SK-N-SH (cell line): ENCODE results near the gene EGF. TPM values are rescaled to one million over a fixed set of nuclear protein-coding genes. Genes with fewer than 3 reads are reported as not detected.
A peak's percentile ranks its signal among the peaks of the same experiment; 100 is the strongest.

ENCODE experiments used
- CTCF ChIA-PET: fragments of 300-600, 350-600 bp; formaldehyde crosslinking; extraction: SDS; loops from one replicate; lab custom pipeline; 2021; lab: Yijun Ruan, JAX
- POLR2A ChIA-PET: fragments of 350-600 bp; sonication (Branson Sonifier 250); formaldehyde crosslinking; extraction: SDS; loops from one replicate; lab custom pipeline; 2020; ENCODE audit warnings: antibody characterized with exemption, inconsistent platforms; lab: Yijun Ruan, JAX
- DNase-seq: peaks from one replicate; pipeline ENCODE4 v3.0.0; 2012
- H2AFZ ChIP-seq: fragments of 200-600 bp; sonication (generic); 2 replicates; pipeline ENCODE4 v1.8.1; 2016; ENCODE audit warnings: antibody characterized with exemption, mild to moderate bottlenecking, low read depth
- H3F3A ChIP-seq: fragments of 200-600 bp; sonication (generic); replicated peaks from 2 replicates; pipeline ENCODE3; 2016; ENCODE audit warnings: antibody characterized with exemption, mild to moderate bottlenecking; ENCODE audit not compliant: insufficient read depth
- H3K27ac ChIP-seq, 2 experiments: fragments of 200-500 bp in 1 of 2; fragments of 200-600 bp in 1 of 2; sonication (Bioruptor generic) in 1 of 2; sonication (generic), shearing (Covaris generic) in 1 of 2; 2 replicates each; pipeline versions ENCODE4 v1.5.1 to v1.6.1; 2014 to 2016; ENCODE audit warnings: low read depth in 2 of 2, inconsistent platforms in 1 of 2, low read length in 1 of 2, mild to moderate bottlenecking in 1 of 2, mixed read lengths in 1 of 2
- H3K27me3 ChIP-seq: fragments of 200-600 bp; sonication (generic), shearing (Covaris generic); 2 replicates; pipeline ENCODE4 v1.6.1; 2016; ENCODE audit warnings: mixed run types; ENCODE audit not compliant: insufficient read depth
- H3K36me3 ChIP-seq, 2 experiments: fragments of 200-500 bp in 1 of 2; fragments of 200-600 bp in 1 of 2; sonication (Bioruptor generic) in 1 of 2; sonication (generic) in 1 of 2; replicated peaks in 1 of 2; 2 replicates each; pipeline versions ENCODE3 to v1.5.1; 2014 to 2016; ENCODE audit warnings: low read length in 1 of 2, mild to moderate bottlenecking in 1 of 2; ENCODE audit not compliant: insufficient read depth in 2 of 2, control insufficient read depth in 1 of 2
- H3K4me1 ChIP-seq, 2 experiments: fragments of 200-500 bp in 1 of 2; fragments of 200-600 bp in 1 of 2; sonication (Bioruptor generic) in 1 of 2; sonication (generic), shearing (Covaris generic) in 1 of 2; 2 replicates each; pipeline versions ENCODE4 v1.5.1 to v1.6.1; 2014 to 2016; ENCODE audit warnings: low read depth in 1 of 2, low read length in 1 of 2, mixed run types in 1 of 2; ENCODE audit not compliant: insufficient read depth in 2 of 2, control insufficient read depth in 1 of 2
- H3K4me2 ChIP-seq: fragments of 200-600 bp; sonication (generic), shearing (Covaris generic); 2 replicates; pipeline ENCODE4 v1.6.1; 2017; ENCODE audit warnings: mixed run types
- H3K4me3 ChIP-seq, 2 experiments: fragments of 200-500 bp in 1 of 2; fragments of 200-600 bp in 1 of 2; sonication (Bioruptor generic) in 1 of 2; sonication (generic), shearing (Covaris generic) in 1 of 2; 2 replicates each; pipeline versions ENCODE4 v1.5.1 to v1.8.1; 2014 to 2016; ENCODE audit warnings: low read depth in 2 of 2, inconsistent platforms in 1 of 2, low read length in 1 of 2, mild to moderate bottlenecking in 1 of 2, mixed read lengths in 1 of 2, moderate library complexity in 1 of 2
- H3K79me2 ChIP-seq: fragments of 200-600 bp; sonication (generic); 2 replicates; pipeline ENCODE4 v1.8.1; 2017; ENCODE audit warnings: mild to moderate bottlenecking; ENCODE audit not compliant: insufficient read depth
- H3K9ac ChIP-seq: fragments of 200-600 bp; sonication (generic); 2 replicates; pipeline ENCODE4 v1.6.1; 2017; ENCODE audit warnings: mixed run types
- H3K9me2 ChIP-seq: fragments of 200-600 bp; sonication (generic); 2 replicates; pipeline ENCODE4 v1.6.1; 2017; ENCODE audit warnings: mixed run types
- H3K9me3 ChIP-seq: fragments of 200-600 bp; sonication (generic); 2 replicates; pipeline ENCODE4 v1.6.1; 2017; ENCODE audit warnings: mixed run types, mild to moderate bottlenecking, moderate library complexity
- H4K20me1 ChIP-seq: fragments of 200-600 bp; sonication (generic); 2 replicates; pipeline ENCODE4 v1.6.1; 2017; ENCODE audit warnings: mild to moderate bottlenecking, mixed run types; ENCODE audit not compliant: insufficient read depth
- CHD2 ChIP-seq: fragments of 150-350 bp; IDR thresholded peaks from 2 replicates; pipeline ENCODE4 v1.6.1; 2018; ENCODE audit warnings: low read length; ENCODE audit not compliant: partially characterized antibody
- EP300 ChIP-seq, 2 experiments: IDR thresholded peaks; 2 replicates each; pipeline versions ENCODE4 v1.4.0 to v1.6.1; 2012; ENCODE audit warnings: borderline replicate concordance in 1 of 2, low read depth in 1 of 2, low read length in 1 of 2
- FOXJ3 ChIP-seq: sonication (generic); formaldehyde crosslinking; IDR thresholded peaks from 2 replicates; pipeline ENCODE4 v1.5.1; 2020; ENCODE audit warnings: mild to moderate bottlenecking, missing genetic modification reagents
- FOXM1 ChIP-seq: IDR thresholded peaks from 2 replicates; pipeline ENCODE4 v1.4.0; 2012; ENCODE audit warnings: low read depth, mild to moderate bottlenecking
- JUND ChIP-seq: IDR thresholded peaks from 2 replicates; pipeline ENCODE4 v1.4.0; 2012
- MXI1 ChIP-seq: IDR thresholded peaks from 2 replicates; pipeline ENCODE4 v1.6.1; 2012; ENCODE audit warnings: mild to moderate bottlenecking, low read depth, low read length, improper control_type of control experiment
- NFIC ChIP-seq: IDR thresholded peaks from 2 replicates; pipeline ENCODE4 v1.4.0; 2012; ENCODE audit warnings: borderline replicate concordance
- NRF1 ChIP-seq: IDR thresholded peaks from 2 replicates; pipeline ENCODE4 v1.6.1; 2012; ENCODE audit warnings: low read depth, mild to moderate bottlenecking, low read length
- RAD21 ChIP-seq: IDR thresholded peaks from 2 replicates; pipeline ENCODE4 v1.6.1; 2012; ENCODE audit warnings: mild to moderate bottlenecking, low read length
- RCOR1 ChIP-seq: fragments of 150-350 bp; IDR thresholded peaks from 2 replicates; pipeline ENCODE4 v1.6.1; 2017; ENCODE audit warnings: antibody characterized with exemption, low read length
- REST ChIP-seq: IDR thresholded peaks from 2 replicates; pipeline ENCODE4 v1.6.1; 2012; ENCODE audit warnings: mild to moderate bottlenecking, low read depth, low read length, moderate library complexity
- RXRA ChIP-seq: IDR thresholded peaks from 2 replicates; pipeline ENCODE4 v1.4.0; 2012; ENCODE audit warnings: low read depth, mild to moderate bottlenecking, borderline replicate concordance
- SIN3A ChIP-seq: IDR thresholded peaks from 2 replicates; pipeline ENCODE4 v1.6.1; 2012; ENCODE audit warnings: low read depth, mild to moderate bottlenecking, low read length, moderate library complexity, borderline replicate concordance
- SMC3 ChIP-seq: IDR thresholded peaks from 2 replicates; pipeline ENCODE4 v1.6.1; 2012; ENCODE audit warnings: low read depth, low read length, improper control_type of control experiment
- TAF1 ChIP-seq: IDR thresholded peaks from 2 replicates; pipeline ENCODE4 v1.6.1; 2012; ENCODE audit warnings: low read depth, mild to moderate bottlenecking, low read length, moderate library complexity, borderline replicate concordance
- TCF12 ChIP-seq: IDR thresholded peaks from 2 replicates; pipeline ENCODE4 v1.4.0; 2012
- TEAD4 ChIP-seq: IDR thresholded peaks from 2 replicates; pipeline ENCODE4 v1.4.0; 2012; ENCODE audit warnings: mild to moderate bottlenecking, borderline replicate concordance; ENCODE audit not compliant: insufficient read depth
- USF1 ChIP-seq: IDR thresholded peaks from 2 replicates; pipeline ENCODE4 v1.4.0; 2012; ENCODE audit warnings: low read depth, borderline replicate concordance
- YY1 ChIP-seq: IDR thresholded peaks from 2 replicates; pipeline ENCODE4 v1.4.0; 2012; ENCODE audit warnings: low read depth, mild to moderate bottlenecking
- WGBS: methylation state at CpG from one replicate; pipeline ENCODE4 v1.1.6; 2017; ENCODE audit warnings: low lambda C conversion rate; 5-methylcytosine and 5-hydroxymethylcytosine counted together
- polyA plus RNA-seq, 3 experiments: library from polyadenylated mRNA; depleted of rRNA; stranded (reverse); fragments of >200 nt; gene quantifications; 2 replicates each; pipeline ENCODE4 v1.2.3, GENCODE V29; 2012
- TF ChIP-seq, protein P1 (sequence below): IDR thresholded peaks from 2 replicates; pipeline ENCODE4; 2012
- TF ChIP-seq, protein P2 (sequence below): IDR thresholded peaks from 2 replicates; pipeline ENCODE4 v1.4.0; 2012; ENCODE audit warnings: low read depth, borderline replicate concordance
- TF ChIP-seq, protein P3 (sequence below): fragments of 150-350 bp; IDR thresholded peaks from 2 replicates; pipeline ENCODE4 v1.6.1; 2017; ENCODE audit warnings: antibody characterized with exemption, low read length, low read depth, borderline replicate concordance
- TF ChIP-seq, protein P4 (sequence below): fragments of 200-600 bp; sonication (generic); IDR thresholded peaks from 2 replicates; pipeline ENCODE4 v1.6.1; 2017; ENCODE audit warnings: antibody characterized with exemption, mild to moderate bottlenecking, moderate library complexity

Gene EGF
- polyA plus RNA-seq, 1 of the 3 experiments (the other 2 are of a cell fraction), result 0.89 TPM

DNA sequence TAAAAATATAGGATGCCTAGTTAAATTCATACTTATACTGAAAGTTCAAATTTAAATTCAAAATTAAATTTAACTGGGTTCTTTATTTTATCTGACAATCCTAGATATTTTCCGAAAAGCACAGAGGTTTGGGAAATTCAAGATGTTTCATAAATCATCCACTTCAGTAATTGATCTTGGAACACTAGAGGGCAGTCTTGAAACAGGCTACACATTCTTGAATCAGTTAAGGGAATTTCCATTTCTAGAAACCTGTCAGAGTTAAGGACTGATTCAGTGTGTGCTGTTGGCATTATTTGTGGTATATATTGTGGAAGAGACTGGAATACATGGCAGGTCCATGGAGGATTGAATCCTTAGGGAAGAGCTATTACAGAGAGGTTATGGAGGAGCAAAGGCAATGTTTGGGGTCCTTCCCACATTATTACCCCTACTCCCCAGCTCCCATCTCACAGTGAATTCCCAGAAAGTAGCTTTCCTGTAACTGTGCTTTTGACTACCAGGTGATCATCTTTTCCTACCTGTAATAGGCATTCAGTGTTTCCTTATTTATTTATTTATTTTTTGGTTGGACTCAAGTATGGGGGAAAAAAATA is 92.9 kb downstream of the EGF start:
- H3K9me2 ChIP-seq, result no peaks in the 10 kb centered on the region
- WGBS, result 4% methylated on average over 1 of the region's 1 CpG
- ChIA-PET CTCF (interaction anchor here (0.5 to 19.2 kb wide), 37 partner anchors 9 to 528 kb away, joined by 3 to 591 read pairs (median 4); partner anchors contain the start of gene ELOVL6), POLR2A (no interaction called here)
- TF ChIP-seq, protein P1, sequence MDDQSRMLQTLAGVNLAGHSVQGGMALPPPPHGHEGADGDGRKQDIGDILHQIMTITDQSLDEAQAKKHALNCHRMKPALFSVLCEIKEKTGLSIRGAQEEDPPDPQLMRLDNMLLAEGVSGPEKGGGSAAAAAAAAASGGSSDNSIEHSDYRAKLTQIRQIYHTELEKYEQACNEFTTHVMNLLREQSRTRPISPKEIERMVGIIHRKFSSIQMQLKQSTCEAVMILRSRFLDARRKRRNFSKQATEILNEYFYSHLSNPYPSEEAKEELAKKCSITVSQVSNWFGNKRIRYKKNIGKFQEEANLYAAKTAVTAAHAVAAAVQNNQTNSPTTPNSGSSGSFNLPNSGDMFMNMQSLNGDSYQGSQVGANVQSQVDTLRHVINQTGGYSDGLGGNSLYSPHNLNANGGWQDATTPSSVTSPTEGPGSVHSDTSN, result peak; percentile 30; the same call in 1 of the 2 replicates
- TF ChIP-seq USF1 (no peak), RXRA (no peak), EP300 (IDR thresholded peaks at IDR 0.05; ENCODE audit: borderline replicate concordance in 1 of 2, low read depth in 1 of 2, low read length in 1 of 2) (no peak), TEAD4 (no peak), NRF1 (no peak), MXI1 (no peak), FOXM1 (no peak), SIN3A (no peak), JUND (no peak), TCF12 (no peak), CHD2 (no peak), TAF1 (no peak), FOXJ3 (no peak), RAD21 (peak; percentile 96), NFIC (no peak), YY1 (no peak), RCOR1 (no peak), REST (no peak), SMC3 (peak; percentile 86)
- TF ChIP-seq, protein P2, sequence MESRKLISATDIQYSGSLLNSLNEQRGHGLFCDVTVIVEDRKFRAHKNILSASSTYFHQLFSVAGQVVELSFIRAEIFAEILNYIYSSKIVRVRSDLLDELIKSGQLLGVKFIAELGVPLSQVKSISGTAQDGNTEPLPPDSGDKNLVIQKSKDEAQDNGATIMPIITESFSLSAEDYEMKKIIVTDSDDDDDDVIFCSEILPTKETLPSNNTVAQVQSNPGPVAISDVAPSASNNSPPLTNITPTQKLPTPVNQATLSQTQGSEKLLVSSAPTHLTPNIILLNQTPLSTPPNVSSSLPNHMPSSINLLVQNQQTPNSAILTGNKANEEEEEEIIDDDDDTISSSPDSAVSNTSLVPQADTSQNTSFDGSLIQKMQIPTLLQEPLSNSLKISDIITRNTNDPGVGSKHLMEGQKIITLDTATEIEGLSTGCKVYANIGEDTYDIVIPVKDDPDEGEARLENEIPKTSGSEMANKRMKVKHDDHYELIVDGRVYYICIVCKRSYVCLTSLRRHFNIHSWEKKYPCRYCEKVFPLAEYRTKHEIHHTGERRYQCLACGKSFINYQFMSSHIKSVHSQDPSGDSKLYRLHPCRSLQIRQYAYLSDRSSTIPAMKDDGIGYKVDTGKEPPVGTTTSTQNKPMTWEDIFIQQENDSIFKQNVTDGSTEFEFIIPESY, result no peak
- TF ChIP-seq, protein P3, sequence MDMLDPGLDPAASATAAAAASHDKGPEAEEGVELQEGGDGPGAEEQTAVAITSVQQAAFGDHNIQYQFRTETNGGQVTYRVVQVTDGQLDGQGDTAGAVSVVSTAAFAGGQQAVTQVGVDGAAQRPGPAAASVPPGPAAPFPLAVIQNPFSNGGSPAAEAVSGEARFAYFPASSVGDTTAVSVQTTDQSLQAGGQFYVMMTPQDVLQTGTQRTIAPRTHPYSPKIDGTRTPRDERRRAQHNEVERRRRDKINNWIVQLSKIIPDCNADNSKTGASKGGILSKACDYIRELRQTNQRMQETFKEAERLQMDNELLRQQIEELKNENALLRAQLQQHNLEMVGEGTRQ, result no peak
- TF ChIP-seq, protein P4, sequence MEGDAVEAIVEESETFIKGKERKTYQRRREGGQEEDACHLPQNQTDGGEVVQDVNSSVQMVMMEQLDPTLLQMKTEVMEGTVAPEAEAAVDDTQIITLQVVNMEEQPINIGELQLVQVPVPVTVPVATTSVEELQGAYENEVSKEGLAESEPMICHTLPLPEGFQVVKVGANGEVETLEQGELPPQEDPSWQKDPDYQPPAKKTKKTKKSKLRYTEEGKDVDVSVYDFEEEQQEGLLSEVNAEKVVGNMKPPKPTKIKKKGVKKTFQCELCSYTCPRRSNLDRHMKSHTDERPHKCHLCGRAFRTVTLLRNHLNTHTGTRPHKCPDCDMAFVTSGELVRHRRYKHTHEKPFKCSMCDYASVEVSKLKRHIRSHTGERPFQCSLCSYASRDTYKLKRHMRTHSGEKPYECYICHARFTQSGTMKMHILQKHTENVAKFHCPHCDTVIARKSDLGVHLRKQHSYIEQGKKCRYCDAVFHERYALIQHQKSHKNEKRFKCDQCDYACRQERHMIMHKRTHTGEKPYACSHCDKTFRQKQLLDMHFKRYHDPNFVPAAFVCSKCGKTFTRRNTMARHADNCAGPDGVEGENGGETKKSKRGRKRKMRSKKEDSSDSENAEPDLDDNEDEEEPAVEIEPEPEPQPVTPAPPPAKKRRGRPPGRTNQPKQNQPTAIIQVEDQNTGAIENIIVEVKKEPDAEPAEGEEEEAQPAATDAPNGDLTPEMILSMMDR, result peak; percentile 90
- H2AFZ ChIP-seq, result no peak overlapping the region
- no peaks in the 10 kb centered on the region for H3K9me3 ChIP-seq
- no peaks in the 10 kb centered on the region for H3K27me3 ChIP-seq
- H3K36me3 ChIP-seq, result no peaks in the 10 kb centered on the region
- no peaks in the 10 kb centered on the region for H3K79me2 ChIP-seq
- H4K20me1 ChIP-seq, result no peaks in the 10 kb centered on the region
- H3K4me3 ChIP-seq, result no peak overlapping the region
- no peak overlapping the region for H3K9ac ChIP-seq
- DNase-seq, result peak; percentile 52
- H3K4me2 ChIP-seq, result no peak overlapping the region
- no peaks in the 10 kb centered on the region for H3F3A ChIP-seq
- H3K4me1 ChIP-seq, result no peaks in the 10 kb centered on the region
- no peak overlapping the region for H3K27ac ChIP-seq
